GM19467 (cell line): Measurements from ENCODE around the gene STAB2.

ENCODE experiments used
- ATAC-seq: cut with Tn5 transposase; IDR thresholded peaks from one replicate; pipeline ENCODE4 v1.9.1; 2021; ENCODE audit warnings: mild to moderate bottlenecking, moderate library complexity; ENCODE audit not compliant: unreplicated experiment

STAB2 gene

DNA sequence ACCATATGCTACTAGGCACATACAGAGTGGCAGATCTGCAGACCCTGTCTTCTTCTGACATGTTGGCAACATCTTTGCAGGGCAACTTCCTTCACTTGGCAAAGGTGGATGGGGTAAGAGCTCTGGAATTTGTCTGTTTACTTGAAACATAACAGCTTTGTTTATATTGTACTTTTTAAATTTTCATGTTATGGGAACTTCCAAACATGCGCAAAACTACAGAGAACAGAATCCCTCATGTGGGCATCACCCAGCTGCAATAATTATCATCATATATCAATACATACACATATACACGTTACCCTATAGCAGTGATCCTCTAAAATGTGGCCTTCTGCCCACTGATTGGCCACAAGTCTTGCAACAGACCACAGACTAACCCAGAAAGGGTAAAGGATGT, 103.4 kb downstream of the STAB2 start:
- no peak for ATAC-seq

- no peak for ATAC-seq
Measured at GRCh38 chr12:103691063-103691462, 104.0 kb downstream of the STAB2 start.

- no peak for ATAC-seq
Measured at GRCh38 chr12:103696101-103696500, 109.0 kb downstream of the STAB2 start.

GRCh38 chr12:103697971-103698751, 111.1 kb downstream of the STAB2 start:
- no peak for ATAC-seq

DNA sequence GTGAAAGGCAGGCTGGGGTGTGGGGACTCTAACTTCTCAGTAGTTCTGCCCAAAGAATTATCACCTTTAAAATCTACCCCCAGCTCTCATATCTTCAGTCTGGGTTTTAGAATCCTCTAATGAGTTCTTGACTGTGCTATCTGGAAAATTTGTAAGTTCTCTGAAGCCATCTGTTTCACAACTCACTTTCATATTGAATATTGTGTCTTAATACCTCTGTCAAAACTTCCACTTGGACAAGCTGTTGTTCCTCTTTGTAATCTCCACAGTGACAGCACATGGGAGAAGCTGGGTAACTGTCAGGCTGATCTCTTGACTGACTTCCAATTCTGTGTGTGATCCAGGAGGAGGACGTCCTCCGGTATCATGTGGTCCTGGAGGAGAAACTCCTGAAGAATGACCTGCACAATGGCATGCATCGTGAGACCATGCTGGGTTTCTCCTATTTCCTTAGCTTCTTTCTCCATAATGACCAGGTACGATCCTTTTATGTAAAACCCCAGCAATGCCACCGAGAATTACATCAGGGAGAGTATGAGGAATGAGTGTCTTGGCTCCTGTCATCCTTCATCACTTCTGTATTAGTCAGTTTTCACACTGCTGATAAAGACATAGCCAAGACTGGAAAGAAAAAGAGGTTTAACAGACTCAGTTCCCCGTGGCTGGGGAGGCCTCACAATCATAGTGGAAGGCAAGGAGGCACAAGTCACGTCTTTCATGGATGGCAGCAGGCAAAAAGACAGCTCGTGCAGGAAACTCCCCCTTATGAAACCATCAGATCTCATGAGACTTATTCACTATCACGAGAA, 111.9 kb downstream of the STAB2 start:
- no peak for ATAC-seq

DNA sequence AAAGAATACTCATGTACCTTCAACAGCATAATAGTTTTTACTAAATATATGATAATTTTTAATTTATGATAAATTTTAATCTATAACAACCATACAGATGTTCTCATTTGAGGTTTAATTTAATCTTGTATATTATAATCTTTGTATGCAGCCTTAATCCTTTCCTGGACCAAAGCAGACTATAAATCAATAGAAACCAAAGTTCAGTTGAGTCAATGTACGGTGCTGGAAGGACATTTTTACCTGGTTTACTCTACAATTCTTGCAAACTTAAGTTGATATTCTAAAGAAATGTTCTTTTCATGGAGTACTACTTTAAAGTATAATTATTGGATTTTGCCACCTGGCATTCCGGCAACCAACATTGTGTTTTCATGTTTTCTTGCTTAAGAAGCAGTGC, 118.0 kb downstream of the STAB2 start:
- no peak for ATAC-seq

GRCh38 chr12:103705927-103706326, 118.9 kb downstream of the STAB2 start:
- no peak for ATAC-seq

DNA sequence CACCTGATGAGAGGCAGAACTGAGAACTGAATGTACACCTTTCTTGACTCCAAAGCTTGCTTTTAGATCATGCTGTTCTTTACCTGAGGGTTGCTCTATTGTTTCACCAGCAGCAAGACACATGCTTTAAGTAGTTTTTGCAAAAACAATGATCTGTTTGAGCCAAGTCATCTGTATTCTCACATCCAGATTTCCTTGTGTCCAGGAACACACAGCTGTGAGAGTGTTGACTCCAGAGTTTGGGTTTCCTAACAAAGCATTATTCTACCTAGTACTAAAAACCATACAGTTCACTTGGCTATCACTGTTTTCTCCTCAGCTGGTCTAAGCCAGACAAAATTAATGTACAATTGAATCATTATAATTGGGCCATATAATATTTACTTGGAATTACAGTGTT, 120.4 kb downstream of the STAB2 start:
- ATAC-seq = no peak

DNA sequence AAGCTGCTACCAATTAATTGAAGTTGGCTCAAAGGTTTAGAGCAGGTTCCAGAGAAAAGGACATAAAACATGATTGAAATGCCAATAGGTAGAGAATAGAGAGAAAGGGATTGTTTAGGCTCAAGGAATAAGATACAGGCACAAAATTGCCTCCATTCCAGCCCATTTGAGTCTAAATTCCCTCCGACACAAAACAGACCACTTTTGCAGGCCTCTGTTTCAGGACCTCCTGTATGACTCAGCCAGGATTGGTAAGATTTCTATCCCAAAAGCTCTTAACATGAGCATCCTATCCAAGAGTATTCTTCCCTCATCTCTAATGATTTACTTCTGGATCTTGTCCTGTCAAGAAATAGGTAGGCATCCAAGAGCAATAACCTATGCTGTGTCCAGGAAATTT, 123.5 kb downstream of the STAB2 start:
- ATAC-seq = no peak

GRCh38 chr12:103712216-103712615, 125.1 kb downstream of the STAB2 start:
- ATAC-seq = no peak

DNA sequence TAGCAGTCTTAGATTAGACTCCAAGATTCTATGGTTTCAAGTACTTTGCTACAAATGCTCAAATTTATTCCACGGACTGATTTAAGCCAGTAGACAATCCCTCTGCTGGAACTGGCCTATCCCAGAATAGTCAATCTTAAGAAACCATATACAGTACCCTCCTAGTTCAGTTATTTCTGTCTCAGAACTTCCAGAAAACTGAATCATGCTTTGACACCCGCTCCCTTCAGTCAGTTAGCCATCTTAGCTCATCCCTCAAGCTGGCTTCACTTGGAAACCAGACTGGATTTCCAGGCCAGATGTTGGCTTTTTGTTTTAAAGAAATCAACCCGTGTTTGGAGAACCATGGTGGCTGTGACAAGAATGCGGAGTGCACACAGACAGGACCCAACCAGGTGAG, 128.4 kb downstream of the STAB2 start:
- ATAC-seq = no peak

DNA sequence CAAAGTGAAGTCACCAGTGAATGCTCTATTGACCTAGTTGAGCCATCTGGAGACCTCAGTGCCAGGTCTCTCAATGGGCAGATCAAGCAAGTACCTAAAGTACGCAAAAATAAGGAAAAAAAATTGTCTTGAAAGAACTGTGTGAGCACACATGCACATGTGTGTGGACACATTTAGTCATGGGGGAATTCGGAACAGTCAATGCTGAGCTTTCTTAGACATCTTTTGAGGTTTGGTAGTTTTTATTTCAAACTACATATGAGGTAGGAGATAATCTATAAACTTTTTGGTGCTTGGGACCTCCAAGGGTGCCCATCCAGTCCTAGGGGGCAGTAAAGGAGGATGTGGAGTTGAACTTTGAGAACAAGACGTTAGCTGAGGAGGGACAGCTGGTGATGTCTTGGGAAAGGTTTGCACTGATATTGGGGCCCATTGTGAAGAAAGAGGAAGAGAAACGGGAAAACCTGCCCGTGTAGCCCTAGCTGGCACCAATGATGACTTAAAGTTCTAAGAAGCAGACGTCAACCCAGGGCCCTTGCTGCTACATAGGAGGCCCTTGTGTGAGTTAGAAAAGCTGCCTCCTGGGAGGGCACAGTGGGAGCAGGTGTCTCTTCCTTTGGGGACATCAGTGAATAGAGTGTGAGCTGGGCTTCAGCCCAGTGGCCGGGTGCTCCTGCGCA, 129.6 kb downstream of the STAB2 start:
- no peak for ATAC-seq

- ATAC-seq = no peak
Measured at GRCh38 chr12:103725398-103725797, 138.3 kb downstream of the STAB2 start.

DNA sequence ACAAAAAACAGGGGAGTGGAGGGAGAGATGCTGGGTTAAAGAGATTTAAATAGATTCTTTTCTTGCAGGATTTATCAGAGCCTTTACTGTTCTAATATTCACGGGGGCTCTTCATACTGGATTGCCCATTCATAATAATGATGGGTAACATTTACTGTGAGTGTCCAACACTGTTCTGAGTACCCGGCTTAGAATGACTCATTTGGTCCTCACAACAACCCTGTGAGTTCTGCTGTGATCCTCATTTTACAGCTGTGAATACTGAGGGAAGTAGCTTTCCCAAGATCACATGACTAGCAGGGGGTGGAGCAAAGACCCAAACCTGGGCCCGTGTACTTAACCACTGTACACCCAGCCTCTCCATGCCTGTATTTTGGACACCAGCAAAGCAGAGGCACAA, 140.6 kb downstream of the STAB2 start:
- no peak for ATAC-seq

GRCh38 chr12:103728323-103728722, 141.2 kb downstream of the STAB2 start:
- no peak for ATAC-seq

DNA sequence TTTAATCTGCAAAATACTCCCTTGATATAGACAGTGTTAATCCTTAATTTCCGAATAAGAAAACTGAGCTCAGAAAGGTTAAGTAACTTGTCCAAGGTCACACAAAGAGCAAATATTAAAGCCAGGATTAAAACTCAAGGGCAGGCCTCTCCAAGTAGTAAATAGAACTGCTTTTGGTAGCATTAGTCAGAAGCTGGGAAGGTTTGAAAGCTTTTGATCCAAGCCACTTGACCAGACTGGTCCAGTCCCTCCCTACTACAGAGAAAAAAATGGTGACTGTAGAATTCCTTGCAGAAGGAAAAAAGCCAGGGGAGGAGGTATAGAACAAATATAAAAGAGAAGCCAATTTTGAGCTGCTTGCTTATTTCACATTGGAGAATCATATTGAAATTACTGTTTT, 142.4 kb downstream of the STAB2 start:
- ATAC-seq = no peak

DNA sequence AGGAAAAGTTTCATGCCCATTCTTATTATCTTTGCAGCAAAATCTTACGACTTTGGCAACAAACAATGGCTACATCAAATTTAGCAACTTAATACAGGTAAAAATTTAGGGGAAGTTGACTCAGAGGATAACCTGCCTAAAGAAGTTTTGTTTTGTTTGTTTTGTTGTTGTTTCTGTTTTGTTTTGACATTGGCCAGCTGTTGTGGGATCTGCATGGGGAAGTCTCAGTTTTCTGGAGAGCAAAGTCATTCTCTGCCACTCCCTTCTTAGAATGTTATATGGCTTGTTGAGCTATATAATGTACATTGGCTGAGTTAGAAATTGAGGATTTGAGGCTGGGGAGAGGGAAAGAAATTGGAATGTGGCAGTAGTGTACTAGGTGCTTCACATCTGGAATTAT, 144.5 kb downstream of the STAB2 start:
- no peak for ATAC-seq

DNA sequence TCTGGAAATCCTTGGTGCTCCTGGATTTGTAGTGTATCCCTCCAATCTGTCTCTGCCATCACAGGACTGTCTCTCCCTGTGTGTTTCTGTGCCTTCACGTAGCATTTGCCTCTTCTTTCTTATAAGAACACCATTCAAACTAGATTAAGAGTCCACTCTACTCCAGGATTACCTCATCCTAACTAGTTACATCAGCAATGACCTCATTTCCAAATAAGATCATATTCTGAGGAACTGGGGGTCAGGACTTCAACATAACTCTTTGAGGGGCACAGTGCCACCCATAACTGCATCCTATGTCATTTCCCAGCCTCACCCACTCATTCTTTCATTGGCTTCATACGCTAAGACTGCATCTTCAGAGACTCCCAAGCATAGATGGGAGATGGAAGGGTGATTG, 147.8 kb downstream of the STAB2 start:
- ATAC-seq = no peak

DNA sequence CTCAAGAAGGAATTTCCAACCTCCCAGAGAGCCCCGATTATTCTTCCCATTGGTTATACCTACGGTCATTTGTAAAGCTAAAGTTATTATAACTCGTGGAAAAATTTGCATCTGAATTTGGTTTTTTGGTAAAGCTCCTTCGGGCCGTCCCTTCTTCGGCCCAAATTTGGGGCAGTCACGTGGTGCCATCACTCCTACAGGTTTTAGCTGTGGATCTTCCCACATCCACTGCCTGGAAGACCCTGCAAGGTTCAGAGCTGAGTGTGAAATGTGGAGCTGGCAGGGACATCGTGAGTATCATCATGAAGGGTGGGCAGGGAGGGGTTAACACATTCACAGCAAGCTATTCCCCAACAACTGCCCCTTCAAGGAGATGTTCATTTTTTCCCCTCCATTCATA, 148.2 kb downstream of the STAB2 start:
- no peak for ATAC-seq

DNA sequence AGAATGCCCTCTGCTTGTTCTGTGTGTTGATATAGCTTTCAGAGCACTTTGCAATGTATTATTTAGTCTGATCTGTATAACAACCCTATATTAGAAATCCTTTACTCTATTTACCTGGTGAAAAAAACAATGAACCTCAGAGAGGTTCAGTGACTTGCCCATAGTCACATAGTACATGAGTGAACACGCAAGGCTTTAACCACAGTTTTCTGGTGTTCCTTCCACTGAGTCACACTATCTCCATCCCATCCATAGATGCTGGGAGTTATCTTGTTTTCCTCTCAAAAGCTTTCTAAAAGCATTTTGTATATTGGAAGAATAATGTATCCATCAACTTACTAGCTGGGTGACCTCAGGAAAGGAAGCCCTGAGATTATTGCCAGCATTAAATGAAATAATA, 149.5 kb downstream of the STAB2 start:
- ATAC-seq = no peak

GRCh38 chr12:103737881-103738280, 150.8 kb downstream of the STAB2 start:
- no peak for ATAC-seq
